HepG2 (cell line): ENCODE results near the gene SEPTIN10. TPM values are rescaled to one million over a fixed set of nuclear protein-coding genes. Genes with fewer than 3 reads are reported as not detected.

Experiments
- CENPX ChIP-seq: sonication (generic); formaldehyde crosslinking; IDR thresholded peaks from 2 replicates; pipeline ENCODE4 v1.9.0; 2021; ENCODE audit warnings: mild to moderate bottlenecking, missing genetic modification reagents, moderate library complexity
- FLYWCH1 ChIP-seq: sonication (generic); formaldehyde crosslinking; IDR thresholded peaks from 2 replicates; pipeline ENCODE4 v1.8.1; 2023; ENCODE audit warnings: mild to moderate bottlenecking, missing genetic modification reagents
- FOXP1 ChIP-seq, 2 experiments: fragments of 450-650 bp in 1 of 2; IDR thresholded peaks; 2 replicates each; pipeline ENCODE4 v1.6.1; 2017 to 2018; ENCODE audit warnings: antibody characterized with exemption in 1 of 2
- HDAC6 ChIP-seq: fragments of 200-600 bp; sonication (generic); IDR thresholded peaks from 2 replicates; pipeline ENCODE4 v1.7.0; 2017; ENCODE audit warnings: mild to moderate bottlenecking, antibody characterized with exemption, low read length, low read depth
- HES4 ChIP-seq: sonication (generic); formaldehyde crosslinking; IDR thresholded peaks from 2 replicates; pipeline ENCODE4 v1.9.0; 2021; ENCODE audit warnings: mild to moderate bottlenecking, missing genetic modification reagents, borderline replicate concordance
- HNF1A ChIP-seq, 2 experiments: sonication (generic) in 1 of 2; formaldehyde crosslinking in 1 of 2; IDR thresholded peaks; 2 replicates each; pipeline versions ENCODE4 v1.4.0 to v1.6.1; 2016 to 2020; ENCODE audit warnings: borderline replicate concordance in 1 of 2, low read depth in 1 of 2, mild to moderate bottlenecking in 1 of 2, missing genetic modification reagents in 1 of 2
- HNRNPK ChIP-seq: fragments of 200-400 bp; formaldehyde crosslinking; IDR thresholded peaks from 2 replicates; pipeline ENCODE4 v1.6.1; 2018; ENCODE audit warnings: low read length, low read depth, moderate library complexity, mild to moderate bottlenecking; ENCODE audit not compliant: poor library complexity, severe bottlenecking
- KAT7 ChIP-seq: IDR thresholded peaks from 2 replicates; pipeline ENCODE4 v1.6.1; 2018; ENCODE audit warnings: borderline replicate concordance, missing compliant biosample characterization
- ONECUT2 ChIP-seq: sonication (generic); formaldehyde crosslinking; IDR thresholded peaks from 2 replicates; pipeline ENCODE4 v1.4.0; 2020; ENCODE audit warnings: missing genetic modification reagents
- PPARG ChIP-seq: conservative IDR thresholded peaks from 2 replicates; pipeline ENCODE4 v1.6.1; 2016; ENCODE audit warnings: missing biosample characterization, missing genetic modification reagents
- RARA ChIP-seq: IDR thresholded peaks from 2 replicates; pipeline ENCODE4 v1.6.1; 2016; ENCODE audit warnings: missing genetic modification reagents, missing compliant biosample characterization
- RFX3 ChIP-seq: IDR thresholded peaks from 2 replicates; pipeline ENCODE4 v1.6.1; 2016; ENCODE audit warnings: missing biosample characterization, missing genetic modification reagents
- SMARCE1 ChIP-seq: fragments of 450-650 bp; IDR thresholded peaks from 2 replicates; pipeline ENCODE4 v1.6.1; 2017; ENCODE audit warnings: borderline replicate concordance
- TERF1 ChIP-seq: sonication (generic); formaldehyde crosslinking; IDR thresholded peaks from 2 replicates; pipeline ENCODE4 v1.8.0; 2022; ENCODE audit warnings: mild to moderate bottlenecking, missing genetic modification reagents, moderate library complexity
- ZNF235 ChIP-seq: sonication (generic); formaldehyde crosslinking; IDR thresholded peaks from 2 replicates; pipeline ENCODE4 v1.8.1; 2023; ENCODE audit warnings: mild to moderate bottlenecking, missing genetic modification reagents, borderline replicate concordance
- ZNF414 ChIP-seq: sonication (generic); formaldehyde crosslinking; IDR thresholded peaks from 2 replicates; pipeline ENCODE4 v1.5.0; 2020; ENCODE audit warnings: missing genetic modification reagents
- ZNF510 ChIP-seq: sonication (generic); formaldehyde crosslinking; IDR thresholded peaks from 2 replicates; pipeline ENCODE4 v1.4.0; 2020; ENCODE audit warnings: low read depth, mild to moderate bottlenecking, missing genetic modification reagents
- ZNF543 ChIP-seq: sonication (generic); formaldehyde crosslinking; IDR thresholded peaks from 2 replicates; pipeline ENCODE4 v1.4.0; 2020; ENCODE audit warnings: mild to moderate bottlenecking, missing genetic modification reagents
- ZNF614 ChIP-seq: IDR thresholded peaks from 2 replicates; pipeline ENCODE4 v1.6.1; 2018; ENCODE audit warnings: missing biosample characterization, missing genetic modification reagents, inconsistent platforms, borderline replicate concordance
- ZNF644 ChIP-seq: IDR thresholded peaks from 2 replicates; pipeline ENCODE4 v1.6.1; 2016; ENCODE audit warnings: low read depth
- ZNF740 ChIP-seq: sonication (generic); formaldehyde crosslinking; IDR thresholded peaks from 2 replicates; pipeline ENCODE4 v1.4.0; 2020; ENCODE audit warnings: missing genetic modification reagents
- ZNF75D ChIP-seq: sonication (generic); formaldehyde crosslinking; IDR thresholded peaks from 2 replicates; pipeline ENCODE4 v1.8.1; 2023; ENCODE audit warnings: missing genetic modification reagents, mild to moderate bottlenecking, borderline replicate concordance
- polyA plus RNA-seq, 8 experiments: library from polyadenylated mRNA; depleted of rRNA in 3 of 8; stranded (reverse) in 7 of 8; unstranded in 1 of 8; fragments of >200 nt; fragmentation: Illumina TruSeq in 4 of 8; extraction: Trizol in 4 of 8; gene quantifications; 2 replicates each; pipeline versions ENCODE4 v1.2.1 to v1.2.3, GENCODE V29; 2011 to 2016; ENCODE audit warnings: low read depth in 4 of 8, missing spikeins in 1 of 8, mixed read lengths in 1 of 8; ENCODE audit not compliant: insufficient read depth in 1 of 8
- total RNA-seq, 5 experiments: library from RNA; depleted of rRNA; stranded (reverse); fragments of >200 nt; fragmentation: Illumina TruSeq; extraction: Trizol; gene quantifications; 2 replicates each; pipeline ENCODE4 v1.2.3, GENCODE V29; 2016; ENCODE audit warnings: low read depth in 1 of 5

Gene SEPTIN10
- total and polyA plus RNA-seq, 2 of the 13 experiments (the other 11 are each of a cell fraction or from before 2014, with no cell fraction given), result 45.8 to 67.5 TPM

DNA sequence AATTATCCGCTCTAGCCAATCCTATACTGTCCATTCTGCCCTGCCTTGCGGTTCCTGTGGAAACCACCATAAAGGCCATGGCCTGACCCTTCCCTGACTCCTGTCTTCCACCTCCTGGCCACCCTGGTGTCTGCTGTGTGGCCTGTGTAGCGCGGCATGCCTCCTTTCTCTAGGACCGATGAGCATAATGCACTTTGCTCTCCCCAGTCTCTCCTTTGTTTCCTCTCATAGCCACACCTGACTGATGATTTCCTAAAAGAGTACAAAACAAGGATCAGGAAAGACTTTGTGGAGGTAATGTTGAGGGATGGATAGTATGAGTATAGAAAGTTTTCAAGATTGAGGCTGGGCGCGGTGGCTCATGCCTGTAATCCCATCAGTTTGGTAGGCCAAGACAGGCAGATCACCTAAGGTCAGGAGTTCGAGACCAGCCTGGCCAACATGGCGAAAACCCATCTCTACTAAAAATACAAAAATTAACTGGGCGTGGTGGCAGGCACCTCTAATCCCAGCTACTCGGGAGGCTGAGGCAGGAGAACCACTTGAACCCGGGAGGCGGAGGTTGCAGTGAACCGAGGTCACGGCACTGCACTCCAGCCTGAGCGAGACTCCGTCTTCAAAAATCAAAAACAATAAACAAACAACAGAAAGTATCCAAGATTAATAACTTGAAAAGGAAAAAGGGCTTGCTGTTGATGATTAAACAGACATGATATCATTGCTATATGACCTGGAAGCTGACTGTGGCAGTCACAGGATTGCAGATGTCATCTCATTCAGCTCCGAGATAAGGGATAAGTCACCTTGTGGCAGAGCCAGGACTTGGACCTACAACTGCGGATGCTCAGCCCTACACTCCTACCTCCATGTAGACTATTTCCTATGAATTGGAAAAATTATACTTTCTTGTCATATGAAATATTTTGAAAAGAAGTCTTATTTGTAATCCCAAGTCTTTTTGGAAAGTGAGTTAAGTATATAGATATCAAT is 17.0 kb upstream of the SEPTIN10 start (continued):
- TF ChIP-seq HES4 (CRISPR knock-in tag), result no peak
- no peak for TF ChIP-seq SMARCE1
- TF ChIP-seq ONECUT2 (CRISPR knock-in tag), result no peak
- no peak for TF ChIP-seq FLYWCH1 (CRISPR knock-in tag)
- TF ChIP-seq ZNF510 (CRISPR knock-in tag), result no peak
- TF ChIP-seq HNRNPK, result no peak
- no peak for TF ChIP-seq ZNF235 (CRISPR knock-in tag)
- TF ChIP-seq TERF1, result no peak
- peak; percentile 70; the same call in 1 of the 2 replicates for TF ChIP-seq ZNF614 (CRISPR knock-in tag)
- peak; percentile 96 for TF ChIP-seq RARA (CRISPR knock-in tag)
- no peak for TF ChIP-seq CENPX
- TF ChIP-seq FOXP1 (IDR thresholded peaks at IDR 0.05), result no peak
- no peak for TF ChIP-seq FOXP1 (CRISPR knock-in tag; IDR thresholded peaks at IDR 0.05)
- peak; percentile 47; the same call in 1 of the 2 replicates for TF ChIP-seq PPARG (CRISPR knock-in tag)
- TF ChIP-seq ZNF740, result no peak
- TF ChIP-seq KAT7 (CRISPR knock-in tag), result 0 out of 2 replicates have a peak, but pooled peaks have one; percentile 43
- peak; percentile 81 for TF ChIP-seq ZNF644
- TF ChIP-seq ZNF75D (CRISPR knock-in tag), result no peak
- TF ChIP-seq HNF1A (IDR thresholded peaks at IDR 0.05; ENCODE audit: low read depth), result 0 out of 2 replicates have a peak, but pooled peaks have one; percentile 6
- TF ChIP-seq HNF1A (CRISPR knock-in tag; IDR thresholded peaks at IDR 0.05; ENCODE audit: borderline replicate concordance), result no peak; the same call in 1 of the 2 replicates
- TF ChIP-seq RFX3, result no peak
- no peak for TF ChIP-seq HDAC6
- no peak for TF ChIP-seq ZNF543 (CRISPR knock-in tag)
- TF ChIP-seq ZNF414 (CRISPR knock-in tag), result 0 out of 2 replicates have a peak, but pooled peaks have one; percentile 41
